ENCODE data around the gene CENPK. TPM values are rescaled to one million over a fixed set of nuclear protein-coding genes. Genes with fewer than 3 reads are reported as not detected.

Gene CENPK
- total RNA-seq, 1 donor from 2014 or later: 20.3 TPM

Small RNA genes lying within 50 kb of the gene (small RNA-seq; reads per million reads assigned to genes)
- not detected for gene RNU6-540P (ENCODE audit: low replicate concordance)

Other genes starting within 250 kb of the CENPK start
- gene ADAMTS6, start 81.2 kb downstream of the CENPK start, total RNA-seq: 7.0 TPM
- gene PPWD1, start 128 bp upstream of the CENPK start, total RNA-seq: 77.7 TPM
- 35.0 TPM for gene TRIM23, start 61.2 kb upstream of the CENPK start, total RNA-seq
- 4.2 TPM for gene SHLD3, start 61.9 kb upstream of the CENPK start, total RNA-seq
- 26.3 TPM for gene TRAPPC13, start 61.9 kb upstream of the CENPK start, total RNA-seq
- 7.3 TPM for gene SGTB, start 158.9 kb upstream of the CENPK start, total RNA-seq
- gene NLN, start 159.0 kb upstream of the CENPK start, total RNA-seq: 16.0 TPM